ENCODE data around the gene SGCA. TPM values are rescaled to one million over a fixed set of nuclear protein-coding genes. Genes with fewer than 3 reads are reported as not detected.

SGCA gene
- total RNA-seq, 1 donor from 2014 or later, result 0.48 TPM

DNA sequence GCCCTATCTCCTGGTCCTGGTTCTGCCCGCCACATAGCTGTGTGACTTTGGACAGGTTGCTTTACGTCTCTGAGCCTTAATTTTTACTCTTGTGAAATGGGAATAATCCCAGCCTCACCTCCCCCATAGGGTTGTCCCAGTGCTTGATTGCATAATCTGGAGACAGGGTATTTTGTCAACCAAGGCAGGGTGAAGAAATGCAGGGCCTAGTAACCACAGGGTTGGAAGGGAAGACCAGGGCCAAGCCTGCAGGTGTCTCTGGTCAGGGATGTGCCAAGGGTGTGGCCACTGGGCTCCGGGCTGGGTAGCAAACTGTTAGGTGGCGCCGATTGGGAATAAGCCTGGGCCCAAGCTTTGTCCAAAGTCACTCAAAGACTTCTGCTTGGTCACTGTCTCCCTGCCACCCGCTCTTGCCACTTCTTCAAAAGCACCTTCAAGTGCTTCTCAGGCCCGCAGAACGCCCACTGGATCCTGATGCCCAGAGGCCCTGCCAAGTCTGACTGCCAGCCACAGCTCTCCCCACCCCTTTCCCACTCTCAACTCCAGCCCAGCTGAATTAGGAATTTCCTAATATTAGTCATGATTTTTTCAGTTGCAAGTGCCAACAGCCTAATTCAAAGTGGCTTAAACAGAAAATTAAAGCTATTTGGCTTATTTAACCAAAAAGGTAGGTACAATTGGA, 56.2 kb downstream of the SGCA start:
- H3K36me3 Mint-ChIP-seq (ENCODE audit: low read depth), result peaks cover 7% of the 10 kb centered on the region
- intact Hi-C loops (cut with micrococcal nuclease), result no loop called here
- H3K27ac Mint-ChIP-seq, result peak overlapping the region; percentile 64
- H3K27me3 Mint-ChIP-seq (ENCODE audit: low read depth), result peaks cover 10% of the 10 kb centered on the region
- no peak for DNase-seq (ENCODE audit: low spot score)
- H3K9me3 Mint-ChIP-seq, result peaks cover 21% of the 10 kb centered on the region
- no peak overlapping the region for H3K4me3 Mint-ChIP-seq (ENCODE audit: low read depth)
- peaks cover 17% of the 10 kb centered on the region for H3K4me1 Mint-ChIP-seq (ENCODE audit: low read depth)

DNA sequence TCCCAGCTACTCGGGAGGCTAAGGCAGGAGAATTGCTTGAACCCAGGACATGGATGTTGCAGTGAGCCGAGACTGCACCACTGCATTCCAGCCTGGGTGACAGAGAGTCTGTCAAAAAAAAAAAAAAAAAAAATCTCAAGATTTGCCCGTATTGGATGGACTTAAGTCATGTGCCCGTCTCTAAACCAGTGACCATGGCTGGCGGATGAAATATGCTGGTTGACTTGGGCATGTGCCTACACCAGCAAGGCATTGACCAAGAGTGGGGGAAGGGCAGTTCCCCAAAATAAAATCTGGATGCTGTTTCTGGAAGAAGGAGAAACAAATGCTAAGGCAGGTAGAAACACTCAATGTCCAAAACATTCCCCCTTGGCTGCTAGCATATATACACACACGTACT, 57.1 kb downstream of the SGCA start:
- intact Hi-C loops (cut with micrococcal nuclease), result no loop called here
- Mint-ChIP-seq H3K4me3 (ENCODE audit: low read depth) (no peak overlapping the region), H3K27me3 (ENCODE audit: low read depth) (peaks cover 3% of the 10 kb centered on the region), H3K27ac (no peak overlapping the region), H3K9me3 (peaks cover 22% of the 10 kb centered on the region), H3K4me1 (ENCODE audit: low read depth) (peaks cover 17% of the 10 kb centered on the region), H3K36me3 (ENCODE audit: low read depth) (peaks cover 7% of the 10 kb centered on the region)
- no peak for DNase-seq (ENCODE audit: low spot score)

Other genes starting within 250 kb of the SGCA start
- gene DLX4, start 196.8 kb upstream of the SGCA start, total RNA-seq, result not detected in 2 replicates
- gene DLX3, start 170.8 kb upstream of the SGCA start, total RNA-seq, result not detected in 2 replicates
- 10.1 and 10.8 TPM in 2 replicates for gene ITGA3, start 109.9 kb upstream of the SGCA start, total RNA-seq
- gene PDK2, start 70.7 kb upstream of the SGCA start, total RNA-seq, result 11.0 and 12.1 TPM in 2 replicates
- 2.0 and 2.4 TPM in 2 replicates for gene SAMD14, start 35.8 kb upstream of the SGCA start, total RNA-seq
- gene PPP1R9B, start 15.3 kb upstream of the SGCA start, total RNA-seq, result 126 and 130 TPM in 2 replicates
- 13.9 and 15.5 TPM in 2 replicates for gene COL1A1, start 35.6 kb downstream of the SGCA start, total RNA-seq
- 1.5 and 1.6 TPM in 2 replicates for gene TMEM92, start 108.5 kb downstream of the SGCA start, total RNA-seq
- 134 and 143 TPM in 2 replicates for gene XYLT2, start 180.1 kb downstream of the SGCA start, total RNA-seq
- gene MRPL27, start 207.2 kb downstream of the SGCA start, total RNA-seq, result 95.2 and 95.6 TPM in 2 replicates
- 26.8 and 28.6 TPM in 2 replicates for gene EME1, start 207.2 kb downstream of the SGCA start, total RNA-seq
- 118 and 119 TPM in 2 replicates for gene LRRC59, start 231.5 kb downstream of the SGCA start, total RNA-seq